GM15510 (cell line): ENCODE results near the gene RHEX.

Source experiments
- POLR2A ChIP-seq: IDR thresholded peaks from 3 replicates; pipeline ENCODE4 v1.6.1; 2011; ENCODE audit warnings: borderline replicate concordance; ENCODE audit not compliant: insufficient read length; ENCODE audit errors: extremely low read depth

RHEX gene

GRCh38 chr1:206143537-206144172, 90.7 kb downstream of the RHEX start:
- no peak for TF ChIP-seq POLR2A

GRCh38 chr1:206144605-206145004, 91.6 kb downstream of the RHEX start:
- no peak for TF ChIP-seq POLR2A

GRCh38 chr1:206145771-206146290, 92.9 kb downstream of the RHEX start:
- no peak for TF ChIP-seq POLR2A
